IPS-NIHi7 (cell line): ENCODE results near the gene FABP3.

Experiments used
- DNase-seq: peaks from one replicate; pipeline ENCODE4 v3.0.0; 2012; ENCODE audit warnings: mixed read lengths; ENCODE audit errors: extremely low spot score

The FABP3 gene

DNA sequence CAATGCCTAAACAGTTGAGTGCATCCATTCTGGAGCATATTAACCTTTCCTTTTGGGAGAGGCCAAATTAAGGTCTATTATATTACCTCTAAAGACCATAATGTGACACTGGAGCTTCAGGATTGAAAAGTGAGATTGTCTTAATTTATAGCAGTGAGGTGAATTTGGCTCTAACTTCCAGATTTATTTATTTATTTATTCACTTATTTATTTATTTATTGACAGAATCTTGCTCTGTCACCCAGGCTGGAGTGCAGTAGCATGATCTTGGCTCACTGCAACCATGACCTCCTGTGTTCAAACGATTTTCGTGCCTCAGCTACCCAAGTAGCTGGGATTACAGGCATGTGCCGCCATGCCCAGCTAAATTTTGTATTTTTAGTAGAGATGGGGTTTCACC is 57.0 kb downstream of the FABP3 start:
- DNase-seq = no peak
